Upper lobe of left lung (tissue), 4 donors: ENCODE measurements around the gene MRPL18.

Experiments used
- CTCF ChIP-seq, 6 experiments: fragments of 450-650 bp in 4 of 6; fragments of 200-600 bp in 2 of 6; sonication (generic) in 2 of 6; IDR thresholded peaks; one replicate each; pipeline ENCODE4 v1.5.1; 2016 to 2019; ENCODE audit warnings: antibody characterized with exemption in 6 of 6
- EP300 ChIP-seq, 4 donors: sonication (generic); formaldehyde crosslinking; IDR thresholded peaks; one replicate each; pipeline ENCODE4 v1.5.1; 2017; ENCODE audit warnings: antibody characterized with exemption in 4 of 4, control low read depth in 2 of 4
- POLR2A ChIP-seq, 4 donors: fragments of 450-650 bp; IDR thresholded peaks; one replicate each; pipeline ENCODE4 v1.5.1; 2016 to 2017; ENCODE audit warnings: antibody characterized with exemption in 4 of 4, mild to moderate bottlenecking in 2 of 4
- POLR2AphosphoS5 ChIP-seq, 2 donors: sonication (generic); formaldehyde crosslinking; IDR thresholded peaks; one replicate each; pipeline ENCODE4 v1.5.1; 2017; ENCODE audit warnings: antibody characterized with exemption in 2 of 2

GRCh38 chr6:159830501-159831372 lies 40.5 kb downstream of the MRPL18 start:
- no peak for TF ChIP-seq POLR2A (IDR thresholded peaks at IDR 0.05)
- no peak for TF ChIP-seq EP300 (IDR thresholded peaks at IDR 0.05)
- TF ChIP-seq CTCF (IDR thresholded peaks at IDR 0.05), result no peak
- TF ChIP-seq POLR2AphosphoS5 (IDR thresholded peaks at IDR 0.05), result no peak
